HG03025 (cell line): ENCODE measurements around the gene TOMM34.
A peak's percentile ranks its signal among the peaks of the same experiment; 100 is the strongest.

Experiments
- ATAC-seq: cut with Tn5 transposase; IDR thresholded peaks from one replicate; pipeline ENCODE4 v1.9.1; 2021; ENCODE audit warnings: mild to moderate bottlenecking, moderate library complexity; ENCODE audit not compliant: unreplicated experiment, low FRiP score

The TOMM34 gene

GRCh38 chr20:44936510-44936909, 23.7 kb downstream of the TOMM34 start:
- no peak for ATAC-seq

- ATAC-seq, result no peak
Observed at GRCh38 chr20:44932916-44933315, 27.3 kb downstream of the TOMM34 start.

- no peak for ATAC-seq
Observed at GRCh38 chr20:44931911-44932310, 28.3 kb downstream of the TOMM34 start.

GRCh38 chr20:44930517-44931168, 29.6 kb downstream of the TOMM34 start:
- no peak for ATAC-seq

GRCh38 chr20:44928595-44928994, 31.6 kb downstream of the TOMM34 start:
- no peak for ATAC-seq

GRCh38 chr20:44924541-44924940, 35.7 kb downstream of the TOMM34 start:
- no peak for ATAC-seq

- no peak for ATAC-seq
Observed at GRCh38 chr20:44921447-44921846, 38.8 kb downstream of the TOMM34 start.

- no peak for ATAC-seq
Observed at GRCh38 chr20:44918761-44919160, 41.4 kb downstream of the TOMM34 start.

GRCh38 chr20:44918342-44918741, 41.9 kb downstream of the TOMM34 start:
- no peak for ATAC-seq

- ATAC-seq, result no peak
Observed at GRCh38 chr20:44917399-44917798, 42.8 kb downstream of the TOMM34 start.

GRCh38 chr20:44916586-44916985, 43.6 kb downstream of the TOMM34 start:
- no peak for ATAC-seq

- ATAC-seq, result no peak
Observed at GRCh38 chr20:44914924-44915323, 45.3 kb downstream of the TOMM34 start.

GRCh38 chr20:44912189-44912588, 48.0 kb downstream of the TOMM34 start:
- no peak for ATAC-seq

- no peak for ATAC-seq
Observed at GRCh38 chr20:44911264-44911921, 48.8 kb downstream of the TOMM34 start.

- no peak for ATAC-seq
Observed at GRCh38 chr20:44910690-44911262, 49.4 kb downstream of the TOMM34 start.

GRCh38 chr20:44909872-44910689, 50.1 kb downstream of the TOMM34 start, which contains the start of gene PABPC1L:
Gene PABPC1L (plus strand): TSS chr20:44910060. CDS start chr20:44910144, 84 bp downstream.
- peak; percentile 58 for ATAC-seq

- ATAC-seq, result no peak
Observed at GRCh38 chr20:44908987-44909871, 51.0 kb downstream of the TOMM34 start.

- ATAC-seq, result no peak
Observed at GRCh38 chr20:44904377-44904776, 55.8 kb downstream of the TOMM34 start.

- no peak for ATAC-seq
Observed at GRCh38 chr20:44901974-44902373, 58.2 kb downstream of the TOMM34 start.

GRCh38 chr20:44900231-44900854, 59.9 kb downstream of the TOMM34 start:
- ATAC-seq, result no peak
